ENCODE measurements around the gene LONP2.
"Not testable (repeated sequence)": the region's sequence is repeated elsewhere in the genome, so short reads cannot be mapped to it uniquely, and the experiment has no call there.

Gene LONP2

DNA sequence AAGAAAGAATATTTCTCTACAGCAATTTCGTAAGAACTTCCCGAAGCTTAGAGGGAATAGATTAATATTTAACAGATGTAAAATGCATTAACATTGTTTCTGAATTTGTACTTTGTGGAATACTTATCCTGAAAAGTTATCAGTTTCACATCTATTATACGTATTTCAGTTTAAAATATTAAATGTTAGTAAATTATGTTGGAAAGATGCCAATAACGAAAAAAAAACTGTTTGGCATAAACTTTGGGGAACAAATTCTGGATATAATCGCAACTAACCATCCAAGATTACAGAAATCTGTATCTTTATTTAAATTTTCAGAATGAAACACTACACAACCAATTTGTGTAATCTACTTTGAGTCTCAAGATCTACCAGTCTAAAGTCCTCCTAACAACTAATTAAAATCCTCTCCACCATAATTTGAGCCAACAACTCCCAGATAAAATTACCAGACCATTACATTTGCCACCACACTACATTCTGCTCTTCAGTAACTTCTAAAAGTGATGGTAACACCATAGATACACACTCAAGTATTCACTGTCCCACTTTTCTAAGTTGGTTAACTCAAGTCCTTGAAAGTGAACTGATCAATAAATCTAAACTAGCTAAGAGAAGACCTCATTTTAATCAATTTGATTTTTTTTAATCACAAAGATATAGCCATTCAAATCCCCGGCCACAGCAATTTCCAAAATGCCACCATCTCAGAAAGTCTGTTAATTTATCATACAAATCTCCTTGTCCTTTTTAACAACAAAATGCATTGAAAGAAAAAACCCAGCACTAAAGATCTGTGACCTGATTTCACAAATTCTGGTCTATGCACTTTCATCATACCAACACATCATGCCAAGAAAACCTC is 139.1 kb downstream of the LONP2 start:
- no peak for DNase-seq (ENCODE audit: low read depth, low spot score)
- peak overlapping the region; percentile 89 for H3K27ac ChIP-seq

DNA sequence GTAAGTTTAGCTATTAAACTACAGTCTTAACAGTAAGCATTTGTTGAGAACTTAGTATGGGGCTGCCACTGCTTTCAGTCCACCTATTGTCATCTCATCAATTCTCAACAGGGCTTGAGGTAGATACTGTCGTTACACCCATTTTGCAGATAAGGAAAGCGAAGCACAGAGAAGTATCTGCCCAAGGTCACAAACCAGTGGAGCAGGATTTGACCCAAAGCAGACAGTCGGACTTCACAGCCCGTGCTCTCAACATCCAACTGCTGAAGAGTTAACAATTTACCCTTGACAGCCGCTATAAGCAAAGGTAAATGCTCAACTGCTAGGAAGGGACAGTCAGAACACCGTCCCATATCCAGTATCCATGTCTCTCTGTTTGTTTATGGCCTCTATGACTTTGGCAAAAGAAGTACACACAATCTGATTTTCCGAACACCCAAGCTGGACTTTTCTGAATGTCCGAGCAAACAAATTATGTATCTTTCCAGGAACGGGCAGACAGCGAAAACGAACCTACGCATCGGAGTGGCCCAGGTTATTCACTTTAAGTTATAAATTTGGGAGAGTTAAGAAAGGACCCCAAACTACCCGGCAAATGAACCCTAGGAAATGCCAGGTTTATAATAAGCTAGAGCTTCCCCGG is 139.9 kb downstream of the LONP2 start:
- peak overlapping the region; percentile 89 for H3K27ac ChIP-seq
- no peak for DNase-seq (ENCODE audit: low read depth, low spot score)

DNA sequence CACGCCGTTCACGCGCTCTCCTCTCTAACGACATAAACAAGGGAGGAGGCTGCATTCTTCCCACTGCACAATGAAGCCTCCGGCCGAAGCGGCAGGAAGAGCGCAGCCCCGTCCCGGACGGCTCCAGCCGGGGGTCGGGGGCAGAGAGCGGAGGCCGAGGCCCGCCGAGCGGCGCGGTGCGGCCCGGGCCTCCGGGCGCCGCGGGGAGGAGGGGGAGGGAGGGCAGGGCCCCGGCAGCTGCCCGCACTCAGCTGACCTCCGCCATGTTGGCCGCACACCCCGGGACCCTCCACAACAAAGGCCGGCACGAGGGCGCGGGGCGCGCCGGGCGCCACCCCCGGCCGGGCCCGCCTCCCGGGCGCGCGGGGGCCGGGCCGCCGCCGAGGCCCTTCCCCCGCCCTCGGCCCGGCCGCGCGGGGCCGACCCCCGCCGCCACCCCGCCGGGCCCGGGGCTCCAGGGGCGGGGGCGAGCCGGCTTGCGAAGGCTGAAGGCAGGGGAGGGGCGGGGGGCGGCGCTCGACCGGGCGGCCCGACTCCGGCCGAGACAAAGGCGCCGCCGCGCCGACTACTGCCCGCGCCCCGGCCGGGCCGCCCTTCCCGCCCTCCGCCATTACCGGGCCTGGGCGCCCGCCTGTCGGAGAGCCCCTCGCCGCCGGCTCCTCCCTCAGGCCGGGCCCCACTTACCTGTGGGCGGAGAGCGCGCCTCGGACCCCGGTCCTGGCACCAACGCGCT is 140.6 kb downstream of the LONP2 start:
- peak overlapping the region; percentile 89 for H3K27ac ChIP-seq
- DNase-seq (ENCODE audit: low read depth, low spot score), result no peak

DNA sequence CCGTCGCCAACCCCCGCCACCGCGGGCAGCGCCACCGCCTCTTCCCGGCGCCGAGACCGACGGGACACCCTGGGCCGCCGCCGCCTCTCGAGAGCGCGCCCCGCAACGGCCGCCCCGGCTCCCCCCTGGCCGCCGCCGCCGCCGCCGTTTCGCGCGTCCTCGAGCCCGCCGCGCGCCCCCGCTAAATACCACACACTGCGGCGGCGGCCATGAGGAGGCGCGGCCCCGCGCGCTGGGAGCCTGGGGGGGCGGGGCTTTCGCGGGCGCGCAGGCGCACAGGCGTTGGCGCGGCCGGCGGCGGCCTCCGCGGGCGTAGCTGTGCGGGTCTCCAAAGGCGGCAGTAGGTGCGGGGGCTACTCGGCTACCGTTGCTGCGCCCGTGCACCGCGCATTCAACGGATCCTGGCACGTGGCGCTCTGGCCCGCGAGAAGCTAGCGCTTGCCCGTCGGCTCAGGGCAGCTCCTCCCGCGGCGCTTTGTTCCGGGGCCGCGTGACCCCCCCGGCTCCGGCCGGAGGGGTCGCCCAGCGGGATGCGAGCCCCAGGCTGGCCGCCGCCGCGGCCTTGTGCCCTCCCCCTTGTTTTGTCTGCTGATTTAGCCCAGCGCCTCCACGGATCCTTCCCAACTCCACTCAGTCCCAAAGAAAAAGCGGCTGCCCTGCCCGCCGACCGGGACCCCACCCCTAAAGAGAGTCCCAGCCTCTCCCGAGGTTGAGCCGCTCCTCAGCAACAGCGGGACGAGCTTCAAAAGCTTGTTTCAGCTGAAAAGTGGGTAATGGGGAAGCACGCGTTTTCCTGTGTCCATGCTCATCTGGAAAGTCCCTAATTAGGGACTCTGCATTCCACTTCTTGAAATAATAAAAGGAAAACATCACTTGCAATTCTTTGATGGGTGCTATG is 141.4 kb downstream of the LONP2 start, which contains the start of gene SIAH1:
Gene SIAH1 (minus strand): TSS at position 161 of the 898 bp plus-strand sequence. CDS start 22,985 bp downstream, outside the sequence.
- H3K27ac ChIP-seq, result peak within 1 kb of the TSS; percentile 89
- no peak for DNase-seq (ENCODE audit: low read depth, low spot score)

DNA sequence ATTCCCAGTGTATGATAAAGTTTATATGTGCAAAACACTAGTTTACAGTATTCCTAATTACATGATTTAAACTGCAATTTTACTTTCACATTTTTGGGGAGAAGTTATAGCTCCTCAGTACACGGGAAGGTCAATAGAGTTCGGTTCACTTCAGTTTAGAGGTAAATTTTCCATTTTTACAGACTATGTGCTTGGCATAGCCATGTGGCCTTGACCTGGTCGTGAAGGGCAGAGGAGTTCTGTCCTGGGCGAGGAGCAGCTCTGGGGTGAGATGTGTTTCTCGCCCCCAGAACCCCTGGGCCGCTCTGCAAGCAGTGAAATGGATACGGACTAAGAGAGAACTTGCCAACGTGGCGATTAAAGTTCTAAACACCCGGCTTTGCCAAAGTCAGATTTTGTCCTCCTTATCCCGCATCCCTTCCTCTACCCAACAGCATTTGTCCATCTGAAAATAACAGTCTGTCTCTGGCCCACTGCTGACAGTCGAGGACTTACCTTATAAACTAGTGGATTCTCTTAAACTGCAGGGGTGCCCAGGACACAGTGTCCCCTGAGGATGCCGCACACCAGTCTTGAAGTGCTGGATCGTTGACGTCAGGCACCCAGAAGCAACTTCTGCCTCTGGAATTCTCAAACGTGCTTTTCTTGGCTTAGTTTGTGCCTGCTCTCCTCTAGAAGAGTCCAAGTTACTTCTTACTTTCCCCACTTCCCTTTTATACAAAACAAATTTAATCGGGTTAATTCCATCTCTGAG is 142.6 kb downstream of the LONP2 start:
- H3K27ac ChIP-seq, result no peak overlapping the region
- no peak for DNase-seq (ENCODE audit: low read depth, low spot score)

DNA sequence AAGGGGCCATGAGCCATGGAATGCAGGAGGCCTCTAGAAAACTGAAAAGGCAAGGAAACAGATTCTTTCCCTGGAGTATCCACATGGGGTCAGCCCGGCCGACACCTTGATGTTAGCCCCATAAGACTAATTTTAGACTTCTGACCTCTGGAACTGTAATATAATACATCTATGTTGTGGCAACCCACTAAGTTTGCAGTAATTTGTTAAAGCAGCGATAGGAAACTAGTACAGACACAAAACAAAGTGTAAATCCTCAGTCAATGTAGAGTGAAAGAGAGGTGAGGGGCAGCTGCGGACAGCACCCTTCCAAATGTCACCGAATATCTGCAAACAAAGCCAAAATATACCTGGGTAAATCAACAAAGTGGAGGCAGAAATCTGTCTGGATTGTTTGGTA is 148.3 kb downstream of the LONP2 start:
- no peak for DNase-seq (ENCODE audit: low read depth, low spot score)
- H3K27ac ChIP-seq, result no peak overlapping the region

DNA sequence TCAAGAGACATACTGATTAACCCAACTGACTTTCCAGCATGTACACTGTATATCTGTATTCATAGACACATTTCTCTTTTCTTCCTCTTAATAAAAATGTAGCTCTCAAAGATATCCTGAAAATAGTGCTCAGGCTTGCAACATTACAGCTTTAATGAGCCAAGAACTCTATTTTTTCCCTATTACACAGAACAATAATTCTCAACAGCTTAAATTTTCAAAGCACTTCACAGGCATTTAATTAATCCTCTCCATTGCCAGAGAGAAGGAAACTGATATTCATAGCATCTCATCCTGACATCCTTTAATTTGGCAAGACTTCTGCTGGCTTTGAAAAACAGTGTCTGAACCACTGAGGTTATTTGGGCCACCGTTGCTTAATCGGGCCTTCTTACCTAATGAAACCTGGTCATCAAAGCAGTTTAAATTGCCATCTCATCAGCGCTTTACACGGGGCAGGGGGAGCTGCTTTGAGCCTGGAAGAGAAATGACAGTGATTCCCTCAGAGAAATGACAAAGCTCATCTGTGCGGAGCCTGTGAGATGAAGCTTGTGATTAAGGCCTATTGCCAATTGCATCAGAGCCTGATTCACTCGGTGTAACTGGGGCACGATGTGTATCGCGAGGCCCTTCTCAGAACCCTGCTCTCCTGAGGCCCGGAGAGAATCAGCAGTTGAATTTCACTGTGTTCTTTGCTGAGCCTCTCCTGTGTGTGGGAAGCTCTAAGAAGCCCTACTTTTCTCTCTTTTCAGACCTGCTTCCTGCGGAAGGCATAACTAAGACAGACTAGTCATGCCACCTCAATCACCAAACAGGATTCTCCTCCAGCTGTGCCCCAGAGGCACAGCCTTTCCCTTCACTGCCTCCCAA is 149.6 kb downstream of the LONP2 start:
- peak overlapping the region; percentile 12 for H3K27ac ChIP-seq
- DNase-seq (ENCODE audit: low read depth, low spot score), result no peak

DNA sequence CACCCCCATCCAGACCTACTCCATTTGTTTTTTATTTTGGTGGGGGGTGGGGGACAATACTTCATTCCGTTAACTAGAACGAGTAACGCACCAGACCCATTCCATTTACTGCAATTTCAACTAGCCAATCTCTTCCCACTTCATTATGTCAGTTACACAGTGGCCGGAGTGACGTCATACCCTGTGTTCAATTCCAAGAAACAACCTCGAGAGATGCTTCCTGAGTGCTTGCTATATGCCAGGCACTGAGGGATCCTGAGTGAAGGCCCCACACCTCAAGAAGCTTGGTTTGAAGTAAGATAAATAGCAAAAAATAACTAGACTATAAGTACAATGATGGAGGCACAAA is 150.2 kb downstream of the LONP2 start:
- no peak overlapping the region for H3K27ac ChIP-seq
- no peak for DNase-seq (ENCODE audit: low read depth, low spot score)

DNA sequence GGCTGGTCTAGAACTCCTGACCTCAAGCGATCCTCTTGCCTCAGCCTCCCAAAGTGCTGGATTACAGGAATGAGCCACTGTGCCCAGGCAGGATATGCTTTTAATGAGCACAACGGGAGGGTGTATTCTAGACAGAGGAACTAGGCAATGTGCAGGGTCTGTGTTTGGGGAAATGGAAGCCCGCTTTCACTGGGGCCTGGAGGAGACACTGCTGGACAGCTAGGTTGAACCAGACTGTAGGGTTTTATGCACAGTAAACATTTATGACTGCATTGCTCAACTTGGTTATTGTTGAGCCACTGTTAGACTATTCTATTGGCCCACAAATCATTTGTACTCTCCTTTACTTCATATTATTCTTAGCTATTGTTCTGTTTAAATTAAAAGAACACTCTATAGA is 151.3 kb downstream of the LONP2 start:
- DNase-seq (ENCODE audit: low read depth, low spot score), result no peak
- no peak overlapping the region for H3K27ac ChIP-seq

DNA sequence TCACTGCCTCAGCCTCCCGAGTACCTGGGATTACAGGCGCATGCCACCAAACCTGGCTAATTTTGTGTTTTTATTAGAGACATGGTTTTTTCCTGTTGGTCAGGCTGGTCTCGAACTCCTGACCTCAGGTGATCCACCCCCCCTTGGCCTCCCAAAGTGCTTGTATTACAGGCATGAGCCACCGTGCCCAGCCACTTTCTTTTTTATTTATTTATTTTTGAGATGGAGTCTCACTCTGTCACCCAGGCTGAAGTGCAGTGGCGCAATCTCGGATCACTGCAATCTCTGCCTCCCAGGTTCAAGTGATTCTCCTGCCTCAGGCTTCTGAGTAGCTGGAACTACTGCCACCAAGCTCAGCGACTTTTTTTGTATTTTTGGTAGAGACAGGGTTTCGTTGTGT is 158.4 kb downstream of the LONP2 start:
- DNase-seq (ENCODE audit: low read depth, low spot score); H3K27ac ChIP-seq: not testable (repeated sequence)

DNA sequence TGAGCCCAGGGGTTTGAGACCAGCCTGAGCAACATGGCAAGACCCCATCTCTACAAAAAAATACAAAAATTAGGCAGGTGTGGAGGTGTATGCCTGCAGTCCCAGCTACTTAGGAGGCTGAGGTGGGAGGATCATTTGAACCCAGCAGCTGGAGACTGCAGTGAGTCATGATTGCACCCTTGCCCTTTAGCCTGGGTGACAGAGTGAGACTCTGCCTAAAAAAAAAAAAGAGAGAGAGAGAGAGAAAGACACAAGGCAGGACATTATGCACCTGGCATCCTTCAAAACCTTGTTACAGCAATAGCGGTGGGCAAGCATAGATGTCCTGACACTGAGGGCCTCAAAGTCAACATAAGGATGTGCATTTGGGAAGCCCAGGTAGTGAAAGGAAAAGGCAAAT is 161.1 kb downstream of the LONP2 start:
- no peak for DNase-seq (ENCODE audit: low read depth, low spot score)

DNA sequence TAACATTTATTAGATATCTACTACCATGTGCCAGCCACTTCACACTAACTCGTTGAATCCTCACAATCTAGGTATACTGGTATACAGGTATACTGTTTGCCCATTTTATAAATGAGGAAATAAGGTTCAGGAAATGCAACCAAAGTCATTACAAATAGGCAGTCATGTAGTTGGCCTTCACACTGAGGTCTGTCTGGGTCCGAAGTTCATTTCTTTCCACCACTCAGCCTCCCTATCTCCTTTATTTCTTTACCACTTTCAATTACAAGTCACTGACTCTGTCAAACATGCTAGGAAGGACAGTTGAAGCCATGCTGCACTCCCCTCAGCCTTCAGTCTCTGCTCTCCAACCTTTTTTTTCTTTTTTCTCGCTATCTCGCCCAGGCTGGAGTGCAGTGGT is 161.8 kb downstream of the LONP2 start:
- DNase-seq (ENCODE audit: low read depth, low spot score), result no peak
- H3K27ac ChIP-seq, result no peak overlapping the region

More for the DNA sequence above, 161.1 kb downstream of the LONP2 start:
- H3K27ac ChIP-seq, result no peak overlapping the region
